ENCODE measurements around the gene MBD3.

- TF ChIP-seq CTCF (IDR thresholded peaks at IDR 0.05): no peak
- no peak for TF ChIP-seq ZFX (IDR thresholded peaks at IDR 0.05; ENCODE audit: borderline replicate concordance)
Observed at GRCh38 chr19:1528596-1529429, 63.9 kb downstream of the MBD3 start.
